Sigmoid colon (tissue), 3 donors: ENCODE data around the gene ATIC.

ENCODE experiments used
- CTCF ChIP-seq, 4 experiments: fragments of 450-650 bp in 3 of 4; fragments of 200-600 bp in 1 of 4; IDR thresholded peaks; one replicate each; pipeline ENCODE4 v1.5.1; 2016 to 2019; ENCODE audit warnings: antibody characterized with exemption in 4 of 4, mild to moderate bottlenecking in 3 of 4, moderate library complexity in 2 of 4
- POLR2A ChIP-seq, 2 donors: fragments of 450-650 bp; IDR thresholded peaks; one replicate each; pipeline ENCODE4 v1.6.1; 2016; ENCODE audit warnings: antibody characterized with exemption in 2 of 2, mild to moderate bottlenecking in 2 of 2, moderate library complexity in 2 of 2

- no peak for TF ChIP-seq POLR2A (IDR thresholded peaks at IDR 0.05)
- TF ChIP-seq CTCF (IDR thresholded peaks at IDR 0.05): no peak
Observed at GRCh38 chr2:215356948-215357461, 45.1 kb downstream of the ATIC start.
